ENCODE measurements around the gene RRAD. TPM values are rescaled to one million over a fixed set of nuclear protein-coding genes. Genes with fewer than 3 reads are reported as not detected.

RRAD gene
- polyA plus RNA-seq, 2 donors, result 93.6 to 125 TPM

DNA sequence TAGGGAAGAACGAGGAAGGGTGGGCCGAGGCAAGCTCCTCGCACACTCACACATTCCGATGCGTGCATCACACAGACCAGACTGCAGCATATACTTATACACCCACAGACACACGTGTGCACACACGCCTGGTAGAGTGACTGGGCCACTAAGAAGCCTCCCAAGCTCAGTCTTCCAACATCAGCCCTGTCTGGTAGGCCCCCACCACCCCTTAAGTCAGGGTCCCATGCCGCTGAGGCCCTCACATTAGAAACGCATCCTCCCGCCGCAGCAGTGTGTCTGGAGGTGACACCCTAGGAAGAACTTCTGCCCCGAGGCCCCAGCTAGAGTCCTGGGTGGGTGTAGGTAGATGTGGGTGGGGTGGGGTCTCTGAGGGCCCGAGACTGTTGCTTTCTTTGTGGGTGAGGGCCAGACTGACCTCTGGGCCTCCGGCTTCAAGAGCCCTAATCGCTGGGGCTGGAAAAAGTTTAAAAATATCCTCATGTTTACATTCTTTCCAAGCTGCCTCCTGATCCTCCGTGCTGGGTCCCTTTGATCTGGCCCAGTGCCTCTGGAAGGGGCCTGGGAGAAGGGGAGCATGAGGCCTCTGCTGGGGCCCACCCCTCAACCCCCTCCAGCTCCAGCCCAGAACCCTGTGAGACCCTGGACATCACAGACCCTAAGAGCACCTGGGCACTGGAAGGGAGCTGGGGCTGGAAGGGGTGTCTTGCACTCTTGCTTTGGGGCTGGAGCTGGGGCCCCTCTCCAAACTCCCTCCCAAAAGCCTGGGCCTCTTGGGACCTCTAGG, 20.3 kb downstream of the RRAD start:
- H3K27me3 ChIP-seq (ENCODE audit: control insufficient read depth in 1 of 2, insufficient read depth in 2 of 2, low read length in 2 of 2), result no peaks in the 10 kb centered on the region
- H3K4me3 ChIP-seq (ENCODE audit: low read depth in 1 of 2, low read length in 2 of 2), result peak overlapping the region in 1 of 2 donors; percentile 8
- peak overlapping the region; percentile 69 to 91 for H3K27ac ChIP-seq (ENCODE audit: low read depth in 2 of 2, low read length in 1 of 2)
- no peaks in the 10 kb centered on the region for H3K9me3 ChIP-seq (ENCODE audit: control insufficient read depth in 2 of 2, insufficient read depth in 1 of 2, low read depth in 1 of 2, low read length in 1 of 2)
- WGBS, 2 donors, result 45 to 50% methylated on average over 16 of the region's 16 CpGs
- H3K36me3 ChIP-seq (ENCODE audit: control insufficient read depth in 2 of 2, insufficient read depth in 2 of 2, low read length in 1 of 2), result no peaks in the 10 kb centered on the region
- H3K4me1 ChIP-seq (ENCODE audit: control insufficient read depth in 2 of 2, insufficient read depth in 2 of 2, low read length in 1 of 2), result peaks cover 13 to 52% of the 10 kb centered on the region in 2 donors

DNA sequence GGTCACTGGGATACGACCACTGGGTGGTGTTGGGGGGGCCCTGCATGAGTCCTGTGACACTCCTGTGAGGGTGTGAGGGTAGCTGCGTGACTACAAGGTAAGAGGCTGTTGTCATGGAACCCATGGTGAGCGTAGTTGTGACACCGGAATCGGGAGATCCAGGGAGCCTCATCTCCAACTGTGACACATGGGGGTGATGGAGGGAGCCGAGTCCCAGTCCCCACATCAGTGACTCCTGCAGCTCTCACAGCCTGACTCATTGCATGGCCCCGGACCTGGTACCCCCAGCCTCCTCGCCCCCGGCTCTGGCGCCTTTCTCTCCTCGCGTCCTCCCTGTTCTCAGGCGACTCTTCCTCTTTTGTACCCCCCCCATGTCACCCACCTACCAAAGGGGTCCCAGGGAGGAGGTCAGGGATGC, 20.9 kb downstream of the RRAD start:
- no peaks in the 10 kb centered on the region for H3K36me3 ChIP-seq (ENCODE audit: control insufficient read depth in 2 of 2, insufficient read depth in 2 of 2, low read length in 1 of 2)
- H3K4me3 ChIP-seq (ENCODE audit: low read depth in 1 of 2, low read length in 2 of 2), result peak overlapping the region in 1 of 2 donors; percentile 8
- peak overlapping the region; percentile 54 to 91 for H3K27ac ChIP-seq (ENCODE audit: low read depth in 2 of 2, low read length in 1 of 2)
- no peaks in the 10 kb centered on the region for H3K27me3 ChIP-seq (ENCODE audit: control insufficient read depth in 1 of 2, insufficient read depth in 2 of 2, low read length in 2 of 2)
- H3K4me1 ChIP-seq (ENCODE audit: control insufficient read depth in 2 of 2, insufficient read depth in 2 of 2, low read length in 1 of 2), result peaks cover 14 to 52% of the 10 kb centered on the region in 2 donors
- no peaks in the 10 kb centered on the region for H3K9me3 ChIP-seq (ENCODE audit: control insufficient read depth in 2 of 2, insufficient read depth in 1 of 2, low read depth in 1 of 2, low read length in 1 of 2)
- 79 to 86% methylated on average over 13 of the region's 13 CpGs for WGBS, 2 donors

DNA sequence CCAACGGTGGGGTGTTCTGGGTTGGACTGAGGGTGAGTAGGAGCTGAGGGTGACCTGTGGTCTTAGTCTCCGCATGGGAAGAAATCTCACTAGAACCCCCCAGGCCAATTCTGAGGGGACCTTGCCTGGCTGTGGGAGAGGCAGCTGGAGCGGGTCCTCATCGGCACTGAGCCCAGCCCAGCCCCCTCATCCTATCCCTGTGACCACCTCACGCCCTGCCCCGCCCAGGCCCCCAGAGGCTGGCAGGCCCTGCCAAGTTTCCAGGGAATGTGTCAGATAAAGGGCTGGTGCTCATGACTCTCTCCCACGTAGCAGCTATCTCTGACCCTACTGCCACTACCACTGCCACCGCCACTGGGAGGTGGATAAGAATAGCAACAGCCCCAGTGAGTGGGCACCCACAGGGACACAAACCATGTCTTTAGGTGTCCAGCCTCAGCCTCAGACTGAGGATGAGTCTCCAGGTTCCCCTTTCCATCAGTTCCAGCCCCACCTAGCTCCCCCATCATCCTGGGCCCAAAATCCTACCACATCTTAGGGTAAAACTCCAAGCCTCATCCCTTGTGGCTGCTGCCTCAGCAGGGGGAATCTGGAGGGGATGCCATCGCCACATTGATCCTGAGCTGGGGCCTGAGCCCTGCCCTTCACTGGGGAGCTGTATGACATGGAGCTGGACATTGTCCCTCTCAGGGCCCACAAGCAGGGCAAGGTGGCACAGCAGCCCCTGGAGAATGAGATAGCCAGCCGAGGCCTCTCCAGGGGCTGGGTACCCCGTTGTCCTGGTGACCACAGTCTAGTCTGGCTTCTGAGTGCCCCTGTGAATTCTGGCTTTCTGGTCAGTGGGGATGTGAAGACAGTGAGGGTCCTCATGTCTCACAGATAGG, 21.5 kb downstream of the RRAD start:
- no peaks in the 10 kb centered on the region for H3K27me3 ChIP-seq (ENCODE audit: control insufficient read depth in 1 of 2, insufficient read depth in 2 of 2, low read length in 2 of 2)
- peaks cover 17 to 55% of the 10 kb centered on the region in 2 donors for H3K4me1 ChIP-seq (ENCODE audit: control insufficient read depth in 2 of 2, insufficient read depth in 2 of 2, low read length in 1 of 2)

DNA sequence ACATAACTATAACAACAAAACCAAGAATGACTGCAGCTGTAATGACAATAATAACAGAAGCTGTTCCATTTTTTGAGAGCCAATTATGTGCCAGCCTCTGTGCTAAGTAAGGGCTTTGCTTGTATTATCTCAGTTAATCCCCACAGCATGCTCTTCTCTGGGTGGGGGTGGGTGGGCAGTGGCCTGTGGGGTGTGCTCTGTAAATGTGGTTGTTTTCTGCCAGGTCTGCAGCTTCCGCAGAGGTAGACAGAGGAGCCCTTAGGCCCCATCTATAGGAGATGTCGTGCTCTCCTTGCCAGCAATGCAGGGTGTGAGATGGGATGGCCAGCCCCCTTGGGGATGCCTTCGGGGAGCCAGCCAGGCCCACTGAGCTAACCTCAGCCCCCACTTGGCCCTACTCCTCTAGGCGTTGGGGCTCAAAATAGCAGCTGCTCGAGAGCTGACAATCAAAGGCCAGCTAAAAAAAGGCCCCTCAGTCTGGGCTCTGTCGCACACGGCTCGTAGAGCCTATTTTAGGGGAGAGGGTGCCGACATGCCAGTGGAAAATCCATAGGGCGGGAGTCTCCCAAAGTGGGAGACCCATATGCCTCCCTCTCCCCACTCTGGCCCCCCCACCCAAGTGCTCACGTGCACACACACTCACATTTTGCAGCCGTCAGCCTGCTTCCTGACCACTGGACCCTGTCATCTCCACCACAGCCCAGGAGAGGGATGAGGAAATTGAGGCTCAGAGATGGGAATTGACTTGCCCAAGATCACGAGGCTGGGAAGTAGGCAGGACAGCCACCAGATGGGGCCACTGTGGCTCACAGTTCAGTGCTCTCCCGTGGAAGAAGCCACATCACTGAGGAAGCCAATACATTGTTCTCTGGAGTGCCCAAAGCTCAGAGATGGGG, 22.4 kb downstream of the RRAD start:
- no peaks in the 10 kb centered on the region for H3K36me3 ChIP-seq (ENCODE audit: control insufficient read depth in 2 of 2, insufficient read depth in 2 of 2, low read length in 1 of 2)
- H3K4me1 ChIP-seq (ENCODE audit: control insufficient read depth in 2 of 2, insufficient read depth in 2 of 2, low read length in 1 of 2), result peaks cover 17 to 55% of the 10 kb centered on the region in 2 donors
- H3K9me3 ChIP-seq (ENCODE audit: control insufficient read depth in 2 of 2, insufficient read depth in 1 of 2, low read depth in 1 of 2, low read length in 1 of 2), result no peaks in the 10 kb centered on the region
- WGBS, 2 donors, result 61 to 70% methylated on average over 14 of the region's 14 CpGs
- H3K27me3 ChIP-seq (ENCODE audit: control insufficient read depth in 1 of 2, insufficient read depth in 2 of 2, low read length in 2 of 2), result no peaks in the 10 kb centered on the region
- H3K27ac ChIP-seq (ENCODE audit: low read depth in 2 of 2, low read length in 1 of 2), result peak overlapping the region; percentile 53 to 91
- H3K4me3 ChIP-seq (ENCODE audit: low read depth in 1 of 2, low read length in 2 of 2), result no peak overlapping the region

More for the DNA sequence above, 21.5 kb downstream of the RRAD start:
- Histone ChIP-seq H3K27ac (ENCODE audit: low read depth in 2 of 2, low read length in 1 of 2) (peak overlapping the region; percentile 54 to 91), H3K9me3 (ENCODE audit: control insufficient read depth in 2 of 2, insufficient read depth in 1 of 2, low read depth in 1 of 2, low read length in 1 of 2) (no peaks in the 10 kb centered on the region), H3K4me3 (ENCODE audit: low read depth in 1 of 2, low read length in 2 of 2) (no peak overlapping the region), H3K36me3 (ENCODE audit: control insufficient read depth in 2 of 2, insufficient read depth in 2 of 2, low read length in 1 of 2) (no peaks in the 10 kb centered on the region)
- 61 to 68% methylated on average over 11 of the region's 11 CpGs for whole genome bisulfite sequencing, 2 donors

DNA sequence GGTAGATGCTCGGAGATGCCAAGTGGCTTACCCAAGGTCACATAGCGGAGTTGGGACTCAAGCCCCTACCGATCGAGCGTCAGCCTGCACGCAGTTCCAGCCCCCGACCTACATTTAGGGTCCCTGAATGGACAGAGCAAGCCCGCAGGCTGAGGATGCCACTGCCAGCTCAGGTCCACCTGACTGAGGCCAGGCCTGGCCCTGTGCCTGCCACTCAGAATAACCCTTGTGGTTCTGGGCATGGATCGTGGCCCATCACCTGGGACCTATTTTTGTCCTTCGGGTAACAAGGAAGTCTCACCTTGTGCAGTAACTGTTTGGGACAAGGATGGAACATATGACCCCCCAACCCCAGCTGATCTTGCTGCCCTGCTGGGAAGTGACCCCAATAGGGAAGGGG, 23.7 kb downstream of the RRAD start:
- Histone ChIP-seq H3K4me3 (ENCODE audit: low read depth in 1 of 2, low read length in 2 of 2) (no peak overlapping the region), H3K36me3 (ENCODE audit: control insufficient read depth in 2 of 2, insufficient read depth in 2 of 2, low read length in 1 of 2) (no peaks in the 10 kb centered on the region), H3K27me3 (ENCODE audit: control insufficient read depth in 1 of 2, insufficient read depth in 2 of 2, low read length in 2 of 2) (no peaks in the 10 kb centered on the region), H3K9me3 (ENCODE audit: control insufficient read depth in 2 of 2, insufficient read depth in 1 of 2, low read depth in 1 of 2, low read length in 1 of 2) (no peaks in the 10 kb centered on the region), H3K4me1 (ENCODE audit: control insufficient read depth in 2 of 2, insufficient read depth in 2 of 2, low read length in 1 of 2) (peaks cover 15 to 53% of the 10 kb centered on the region in 2 donors), H3K27ac (ENCODE audit: low read depth in 2 of 2, low read length in 1 of 2) (peak overlapping the region; percentile 41 to 96)
- WGBS, 2 donors, result 86 to 91% methylated on average over 10 of the region's 10 CpGs

DNA sequence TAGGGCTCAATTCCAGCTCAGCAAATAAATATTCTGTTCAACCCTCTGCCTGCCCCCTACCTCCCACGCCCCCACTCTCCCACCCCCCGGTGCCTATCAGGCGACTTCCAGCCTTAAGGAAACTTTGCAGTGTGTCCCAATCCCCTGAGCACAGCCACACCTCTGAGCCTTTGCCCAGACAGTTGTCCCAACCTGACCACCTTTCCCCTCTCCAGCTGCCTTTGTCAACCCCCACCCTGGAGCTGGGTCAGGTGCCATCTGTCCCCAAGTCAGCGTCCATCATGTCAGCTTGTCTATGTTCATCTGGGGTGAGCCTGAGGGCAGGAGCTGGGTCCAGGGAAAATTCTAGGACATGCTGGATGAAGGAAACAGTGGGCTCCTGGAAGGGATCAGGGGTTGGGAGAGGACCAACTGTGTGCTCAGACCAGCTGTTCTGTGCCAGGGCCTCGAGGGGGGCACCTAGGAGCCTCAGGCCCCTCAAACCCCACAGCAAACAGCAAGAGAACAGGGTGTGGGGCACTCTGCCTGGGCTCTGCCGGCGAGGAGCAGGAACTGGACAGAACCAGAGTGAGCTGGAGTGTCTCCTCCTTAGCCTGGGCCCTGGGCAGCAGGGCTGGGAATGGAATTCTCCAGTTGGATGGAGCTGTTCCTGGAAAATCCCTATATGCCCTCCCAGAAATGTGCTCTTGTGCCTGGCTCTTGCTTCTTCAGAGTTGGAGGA, 24.5 kb downstream of the RRAD start:
- WGBS, 2 donors, result 31 to 34% methylated on average over 7 of the region's 7 CpGs

DNA sequence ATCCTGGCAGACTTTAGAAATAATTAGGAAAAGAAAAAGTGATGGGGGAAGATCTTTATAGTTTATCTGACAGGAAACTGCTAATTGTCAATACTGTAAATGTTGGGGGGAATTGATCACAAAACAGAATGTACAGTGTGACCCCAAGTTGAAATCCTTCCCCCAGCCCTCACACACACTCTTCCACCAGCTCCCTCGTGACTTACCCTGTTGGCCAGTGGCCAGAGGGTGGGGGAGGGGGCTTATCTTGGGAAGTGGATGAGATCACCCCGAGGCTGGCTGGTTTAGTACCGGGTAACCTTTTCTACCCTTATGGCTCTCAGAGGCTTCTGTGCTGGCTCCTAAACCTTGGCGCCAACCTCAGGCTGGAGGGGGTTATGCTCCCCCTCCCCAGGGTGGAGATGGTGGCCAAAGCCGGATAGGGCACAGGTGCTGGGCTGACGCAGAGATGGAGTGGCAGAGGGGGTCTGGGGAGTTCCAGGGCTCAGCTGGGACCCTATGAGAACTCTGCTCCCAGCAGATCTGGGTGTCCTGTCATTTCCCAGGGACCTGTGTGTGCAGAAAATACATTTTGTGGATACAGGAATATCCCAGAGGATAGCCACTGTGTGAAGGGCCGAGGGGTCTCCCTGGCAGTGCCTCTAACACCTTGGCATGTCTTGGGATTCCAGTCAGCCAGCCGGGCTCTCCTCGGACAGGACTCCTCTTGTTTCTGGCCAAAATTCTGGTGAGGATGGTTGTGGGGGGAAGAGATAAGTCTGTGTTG, 25.2 kb downstream of the RRAD start:
- Histone ChIP-seq H3K27me3 (ENCODE audit: control insufficient read depth in 1 of 2, insufficient read depth in 2 of 2, low read length in 2 of 2) (no peaks in the 10 kb centered on the region), H3K36me3 (ENCODE audit: control insufficient read depth in 2 of 2, insufficient read depth in 2 of 2, low read length in 1 of 2) (no peaks in the 10 kb centered on the region), H3K27ac (ENCODE audit: low read depth in 2 of 2, low read length in 1 of 2) (peak overlapping the region; percentile 86 to 96), H3K4me1 (ENCODE audit: control insufficient read depth in 2 of 2, insufficient read depth in 2 of 2, low read length in 1 of 2) (peaks cover 24 to 49% of the 10 kb centered on the region in 2 donors), H3K4me3 (ENCODE audit: low read depth in 1 of 2, low read length in 2 of 2) (no peak overlapping the region), H3K9me3 (ENCODE audit: control insufficient read depth in 2 of 2, insufficient read depth in 1 of 2, low read depth in 1 of 2, low read length in 1 of 2) (no peaks in the 10 kb centered on the region)
- WGBS, 2 donors, result 21 to 25% methylated on average over 9 of the region's 9 CpGs

More for the DNA sequence above, 24.5 kb downstream of the RRAD start:
- peak overlapping the region; percentile 86 to 96 for H3K27ac ChIP-seq (ENCODE audit: low read depth in 2 of 2, low read length in 1 of 2)
- H3K27me3 ChIP-seq (ENCODE audit: control insufficient read depth in 1 of 2, insufficient read depth in 2 of 2, low read length in 2 of 2), result no peaks in the 10 kb centered on the region
- H3K36me3 ChIP-seq (ENCODE audit: control insufficient read depth in 2 of 2, insufficient read depth in 2 of 2, low read length in 1 of 2), result no peaks in the 10 kb centered on the region
- no peaks in the 10 kb centered on the region for H3K9me3 ChIP-seq (ENCODE audit: control insufficient read depth in 2 of 2, insufficient read depth in 1 of 2, low read depth in 1 of 2, low read length in 1 of 2)
- H3K4me1 ChIP-seq (ENCODE audit: control insufficient read depth in 2 of 2, insufficient read depth in 2 of 2, low read length in 1 of 2), result peaks cover 18 to 53% of the 10 kb centered on the region in 2 donors
- H3K4me3 ChIP-seq (ENCODE audit: low read depth in 1 of 2, low read length in 2 of 2), result no peak overlapping the region

DNA sequence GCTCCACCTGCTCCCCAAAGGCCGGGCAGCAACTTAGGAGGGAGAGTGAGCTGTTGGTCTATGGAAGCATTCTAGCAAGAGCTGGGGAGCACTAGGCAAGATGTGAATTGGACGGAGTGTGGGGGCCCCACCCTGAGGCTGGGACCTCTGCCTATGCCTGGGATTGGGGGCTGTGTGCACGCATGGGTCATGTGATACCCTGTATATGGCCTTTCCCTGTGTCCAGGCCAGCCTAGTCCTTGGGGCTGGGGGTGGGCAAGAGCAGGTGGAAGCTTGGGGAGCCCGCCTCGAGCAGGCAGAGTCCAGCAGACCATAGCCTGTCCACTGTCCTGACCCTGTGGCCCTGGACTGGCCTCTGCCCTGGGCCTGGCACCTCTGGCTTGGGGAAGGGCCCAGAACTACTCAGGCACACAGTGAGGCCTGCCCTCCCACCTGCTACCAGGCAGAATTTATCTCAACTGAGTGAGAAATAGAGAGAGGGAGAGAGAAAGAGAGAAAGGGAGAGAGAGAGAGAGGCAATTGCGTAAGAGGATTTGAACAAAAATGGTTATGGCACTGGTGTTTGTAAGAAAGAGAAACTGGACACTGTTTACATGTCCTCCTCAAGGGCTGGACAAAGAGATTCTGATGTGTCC, 25.9 kb downstream of the RRAD start:
- Histone ChIP-seq H3K27ac (ENCODE audit: low read depth in 2 of 2, low read length in 1 of 2) (peak overlapping the region; percentile 86 to 97), H3K36me3 (ENCODE audit: control insufficient read depth in 2 of 2, insufficient read depth in 2 of 2, low read length in 1 of 2) (no peaks in the 10 kb centered on the region), H3K27me3 (ENCODE audit: control insufficient read depth in 1 of 2, insufficient read depth in 2 of 2, low read length in 2 of 2) (no peaks in the 10 kb centered on the region), H3K4me1 (ENCODE audit: control insufficient read depth in 2 of 2, insufficient read depth in 2 of 2, low read length in 1 of 2) (peaks cover 24 to 43% of the 10 kb centered on the region in 2 donors), H3K4me3 (ENCODE audit: low read depth in 1 of 2, low read length in 2 of 2) (no peak overlapping the region), H3K9me3 (ENCODE audit: control insufficient read depth in 2 of 2, insufficient read depth in 1 of 2, low read depth in 1 of 2, low read length in 1 of 2) (no peaks in the 10 kb centered on the region)
- 80 to 82% methylated on average over 6 of the region's 6 CpGs for whole genome bisulfite sequencing, 2 donors
